ENCODE data around the gene CLSTN2.

GRCh38 chr3:140015741-140016140, 80.8 kb downstream of the CLSTN2 start:
- TF ChIP-seq EZH2 (optimal IDR thresholded peaks at IDR 0.05; ENCODE audit: low read depth, low read length) (no peak), CTCF (IDR thresholded peaks at IDR 0.05; ENCODE audit: low read length) (no peak), EZH2phosphoT487 (IDR thresholded peaks at IDR 0.05; ENCODE audit: low read length) (no peak)

Measured in MM.1S (cell line).